ENCODE data around the gene HYCC2. TPM values are rescaled to one million over a fixed set of nuclear protein-coding genes. Genes with fewer than 3 reads are reported as not detected.

HYCC2 gene
- total RNA-seq, 1 donor from 2014 or later: 14.7 TPM

DNA sequence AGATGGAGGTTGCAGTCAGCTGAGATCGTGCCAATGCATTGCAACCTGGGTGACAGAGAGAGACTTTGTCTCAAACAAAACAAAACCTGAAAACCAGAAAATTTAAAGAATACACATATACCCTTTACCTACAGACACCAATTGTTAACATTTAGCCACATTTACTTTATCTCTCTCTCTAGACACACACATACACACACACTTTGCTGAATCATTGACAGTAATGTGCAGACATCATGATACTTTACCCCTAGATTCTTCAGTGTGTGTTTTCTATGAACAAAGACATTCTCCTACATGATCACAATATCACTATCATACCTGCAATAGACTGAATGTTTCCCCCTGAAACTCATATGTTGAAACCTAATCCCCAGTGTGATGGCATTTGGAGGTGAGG is 34.3 kb upstream of the HYCC2 start:
- intact Hi-C loops (cut with DNase I): no loop called here
- no peak for TF ChIP-seq POLR2AphosphoS5 (IDR thresholded peaks at IDR 0.05; ENCODE audit: insufficient read depth in 1 of 2, low read depth in 1 of 2)
- no peak for TF ChIP-seq POLR2A (IDR thresholded peaks at IDR 0.05)
- TF ChIP-seq CTCF (IDR thresholded peaks at IDR 0.05): no peak

GRCh38 chr2:201100497-201100896 is 29.0 kb upstream of the HYCC2 start:
- Histone ChIP-seq H3K4me3 (no peak overlapping the region), H3K27ac (no peak overlapping the region), H3K36me3 (no peaks in the 10 kb centered on the region), H3K4me1 (no peaks in the 10 kb centered on the region), H3K9me3 (no peaks in the 10 kb centered on the region), H3K27me3 (no peaks in the 10 kb centered on the region)
- intact Hi-C loops (cut with DNase I): no loop called here
- TF ChIP-seq POLR2AphosphoS5 (IDR thresholded peaks at IDR 0.05; ENCODE audit: insufficient read depth in 1 of 2, low read depth in 1 of 2): no peak
- TF ChIP-seq POLR2A (IDR thresholded peaks at IDR 0.05): no peak
- no peak for TF ChIP-seq CTCF (IDR thresholded peaks at IDR 0.05)
- no peak for DNase-seq (ENCODE audit: extremely low spot score in 2 of 2)

More for the DNA sequence above, 34.3 kb upstream of the HYCC2 start:
- no peaks in the 10 kb centered on the region for H3K9me3 ChIP-seq
- H3K27ac ChIP-seq: no peak overlapping the region
- no peak overlapping the region for H3K4me3 ChIP-seq
- no peaks in the 10 kb centered on the region for H3K36me3 ChIP-seq
- DNase-seq (ENCODE audit: extremely low spot score in 2 of 2): no peak
- no peaks in the 10 kb centered on the region for H3K27me3 ChIP-seq
- H3K4me1 ChIP-seq: no peaks in the 10 kb centered on the region

DNA sequence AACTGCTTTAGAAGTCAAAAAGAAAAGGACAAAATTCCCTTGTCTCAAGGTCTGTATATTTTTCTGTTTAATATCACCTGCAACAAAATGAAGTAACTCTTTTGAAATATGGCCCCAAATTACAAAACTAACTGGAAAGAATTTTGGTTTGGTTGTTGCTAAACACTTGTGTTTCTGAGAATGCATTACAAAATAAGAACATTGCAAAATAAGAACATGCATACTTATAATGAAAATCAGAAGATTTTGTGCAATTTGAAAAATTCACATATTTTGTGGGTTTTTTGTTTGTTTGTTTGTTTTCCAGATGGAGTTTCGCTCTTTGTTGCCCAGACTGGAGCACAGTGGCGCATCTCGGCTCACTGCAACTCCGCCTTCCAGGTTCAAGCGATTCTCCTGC is 22.1 kb upstream of the HYCC2 start:
- intact Hi-C loops (cut with DNase I): no loop called here
- Histone ChIP-seq H3K36me3 (peaks cover 0 to 5% of the 10 kb centered on the region in 2 donors), H3K4me3 (no peak overlapping the region), H3K4me1 (no peaks in the 10 kb centered on the region), H3K27ac (no peak overlapping the region), H3K27me3 (no peaks in the 10 kb centered on the region), H3K9me3 (no peaks in the 10 kb centered on the region)
- no peak for DNase-seq (ENCODE audit: extremely low spot score in 2 of 2)
- TF ChIP-seq CTCF (IDR thresholded peaks at IDR 0.05): no peak
- no peak for TF ChIP-seq POLR2A (IDR thresholded peaks at IDR 0.05)
- no peak for TF ChIP-seq POLR2AphosphoS5 (IDR thresholded peaks at IDR 0.05; ENCODE audit: insufficient read depth in 1 of 2, low read depth in 1 of 2)

GRCh38 chr2:201090574-201090973 is 19.1 kb upstream of the HYCC2 start:
- DNase-seq (ENCODE audit: extremely low spot score in 2 of 2): no peak
- intact Hi-C loops (cut with DNase I): no loop called here
- Histone ChIP-seq H3K27me3 (no peaks in the 10 kb centered on the region), H3K36me3 (peaks cover 0 to 24% of the 10 kb centered on the region in 2 donors), H3K4me1 (no peaks in the 10 kb centered on the region), H3K4me3 (no peak overlapping the region), H3K9me3 (no peaks in the 10 kb centered on the region), H3K27ac (no peak overlapping the region)
- TF ChIP-seq POLR2A (IDR thresholded peaks at IDR 0.05) (no peak), CTCF (IDR thresholded peaks at IDR 0.05) (no peak), POLR2AphosphoS5 (IDR thresholded peaks at IDR 0.05; ENCODE audit: insufficient read depth in 1 of 2, low read depth in 1 of 2) (no peak)

- H3K36me3 ChIP-seq: peaks cover 0 to 60% of the 10 kb centered on the region in 2 donors
Measured at GRCh38 chr2:201084863-201085262, 13.4 kb upstream of the HYCC2 start.

More at GRCh38 chr2:201084863-201085262, 13.4 kb upstream of the HYCC2 start:
- no peak for DNase-seq (ENCODE audit: extremely low spot score in 2 of 2)
- H3K27ac ChIP-seq: no peak overlapping the region
- H3K27me3 ChIP-seq: no peaks in the 10 kb centered on the region
- no peak for TF ChIP-seq CTCF (IDR thresholded peaks at IDR 0.05)
- no peaks in the 10 kb centered on the region for H3K9me3 ChIP-seq
- H3K4me1 ChIP-seq: no peaks in the 10 kb centered on the region
- intact Hi-C loops (cut with DNase I): no loop called here
- no peak overlapping the region for H3K4me3 ChIP-seq

Measured in vagina (tissue), 2 donors.